ENCODE measurements around the gene EML3.

Gene EML3

GRCh38 chr11:62602141-62603071 lies 10.2 kb downstream of the EML3 start:
- peak overlapping the region; percentile 67 for H3K4me3 ChIP-seq (ENCODE audit: low read depth, low read length)
- DNase-seq (ENCODE audit: low read depth): peak; percentile 75
- no peak for TF ChIP-seq CTCF (conservative IDR thresholded peaks at IDR 0.05; ENCODE audit: low read depth, low read length)

- no peak for TF ChIP-seq CTCF (conservative IDR thresholded peaks at IDR 0.05; ENCODE audit: low read depth, low read length)
Observed at GRCh38 chr11:62601372-62602140, 11.0 kb downstream of the EML3 start, which contains the start of gene MTA2. MTA2 (minus strand) TSS chr11:62601865; CDS start chr11:62601450, 415 bp downstream.

GRCh38 chr11:62601122-62601371 lies 11.5 kb downstream of the EML3 start:
- DNase-seq (ENCODE audit: low read depth): peak; percentile 28
- H3K4me3 ChIP-seq (ENCODE audit: low read depth, low read length): peak overlapping the region; percentile 93
- no peak for TF ChIP-seq CTCF (conservative IDR thresholded peaks at IDR 0.05; ENCODE audit: low read depth, low read length)

More at GRCh38 chr11:62601372-62602140, 11.0 kb downstream of the EML3 start, which contains the start of gene MTA2:
- peak; percentile 99 for DNase-seq (ENCODE audit: low read depth)
- H3K4me3 ChIP-seq (ENCODE audit: low read depth, low read length): peak within 1 kb of the TSS; percentile 93

GRCh38 chr11:62600367-62601121 lies 12.0 kb downstream of the EML3 start:
- DNase-seq (ENCODE audit: low read depth): no peak
- H3K4me3 ChIP-seq (ENCODE audit: low read depth, low read length): peak overlapping the region; percentile 93
- no peak for TF ChIP-seq CTCF (conservative IDR thresholded peaks at IDR 0.05; ENCODE audit: low read depth, low read length)

GRCh38 chr11:62599901-62600300 lies 12.7 kb downstream of the EML3 start:
- no peak for DNase-seq (ENCODE audit: low read depth)

More at GRCh38 chr11:62599901-62600300, 12.7 kb downstream of the EML3 start:
- H3K4me3 ChIP-seq (ENCODE audit: low read depth, low read length): peak overlapping the region; percentile 93
- TF ChIP-seq CTCF (conservative IDR thresholded peaks at IDR 0.05; ENCODE audit: low read depth, low read length): no peak
